Skeletal muscle tissue (tissue), 5 donors: ENCODE results near the gene TIMM23. TPM values are rescaled to one million over a fixed set of nuclear protein-coding genes. Genes with fewer than 3 reads are reported as not detected.
"Not testable (repeated sequence)": the region's sequence is repeated elsewhere in the genome, so short reads cannot be mapped to it uniquely, and the experiment has no call there.

Source experiments
- H3K27ac ChIP-seq: one replicate; pipeline ENCODE4 v1.7.0; 2013; ENCODE audit warnings: mild to moderate bottlenecking, low read depth, low read length, inconsistent platforms
- H3K27me3 ChIP-seq, 3 donors: one replicate each; pipeline ENCODE4 v1.7.0; 2013; ENCODE audit warnings: low read length in 3 of 3; ENCODE audit not compliant: control insufficient read depth in 3 of 3, insufficient read depth in 3 of 3
- H3K36me3 ChIP-seq, 3 donors: one replicate each; pipeline ENCODE4 v1.7.0; 2013; ENCODE audit warnings: low read length in 3 of 3; ENCODE audit not compliant: control insufficient read depth in 3 of 3, insufficient read depth in 3 of 3
- H3K4me1 ChIP-seq, 3 donors: one replicate each; pipeline ENCODE4 v1.7.0; 2013; ENCODE audit warnings: low read length in 3 of 3, mild to moderate bottlenecking in 3 of 3; ENCODE audit not compliant: control insufficient read depth in 3 of 3, insufficient read depth in 3 of 3
- H3K4me3 ChIP-seq, 3 donors: one replicate each; pipeline ENCODE4 v1.7.0; 2013; ENCODE audit warnings: low read length in 3 of 3
- H3K9ac ChIP-seq, 3 donors: one replicate each; pipeline ENCODE4 v1.7.0; 2013; ENCODE audit warnings: low read length in 3 of 3, mild to moderate bottlenecking in 3 of 3, moderate library complexity in 2 of 3, low read depth in 1 of 3
- H3K9me3 ChIP-seq, 3 donors: one replicate each; pipeline ENCODE4 v1.7.0; 2013; ENCODE audit warnings: low read length in 3 of 3; ENCODE audit not compliant: control insufficient read depth in 3 of 3
- small RNA-seq: library from RNA; depleted of rRNA; stranded (forward); fragments of <200 nt; gene quantifications from one replicate; pipeline ENCODE3, GENCODE V24; 2014
- total RNA-seq: library from RNA; depleted of rRNA; stranded (reverse); fragments of >200 nt; gene quantifications from one replicate; pipeline ENCODE4 v1.2.3, GENCODE V29; 2014
- donor health status: Osteomylitis.

The TIMM23 gene
- total RNA-seq, 1 donor from 2014 or later = 61.6 TPM

DNA sequence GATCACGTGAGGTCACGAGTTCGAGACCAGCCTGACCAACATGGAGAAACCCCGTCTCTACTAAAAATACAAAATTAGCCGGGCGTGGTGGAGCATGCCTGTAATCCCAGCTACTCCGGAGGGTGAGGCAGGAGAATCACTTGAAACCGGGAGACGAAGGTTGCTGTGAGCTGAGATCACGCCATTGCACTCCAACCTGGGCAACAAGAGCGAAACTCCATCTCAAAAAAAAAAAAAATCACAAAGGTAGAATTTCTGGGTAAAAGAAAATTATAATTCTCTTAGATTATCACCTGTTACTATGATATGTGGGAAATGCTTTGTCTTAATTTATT lies 77.2 kb downstream of the TIMM23 start:
- H3K9ac ChIP-seq, H3K4me1 ChIP-seq, H3K9me3 ChIP-seq, H3K27ac ChIP-seq, H3K4me3 ChIP-seq, H3K36me3 ChIP-seq: not testable (repeated sequence)
- peaks cover 7 to 18% (median 14%) of the 10 kb centered on the region in 3 donors for H3K27me3 ChIP-seq

DNA sequence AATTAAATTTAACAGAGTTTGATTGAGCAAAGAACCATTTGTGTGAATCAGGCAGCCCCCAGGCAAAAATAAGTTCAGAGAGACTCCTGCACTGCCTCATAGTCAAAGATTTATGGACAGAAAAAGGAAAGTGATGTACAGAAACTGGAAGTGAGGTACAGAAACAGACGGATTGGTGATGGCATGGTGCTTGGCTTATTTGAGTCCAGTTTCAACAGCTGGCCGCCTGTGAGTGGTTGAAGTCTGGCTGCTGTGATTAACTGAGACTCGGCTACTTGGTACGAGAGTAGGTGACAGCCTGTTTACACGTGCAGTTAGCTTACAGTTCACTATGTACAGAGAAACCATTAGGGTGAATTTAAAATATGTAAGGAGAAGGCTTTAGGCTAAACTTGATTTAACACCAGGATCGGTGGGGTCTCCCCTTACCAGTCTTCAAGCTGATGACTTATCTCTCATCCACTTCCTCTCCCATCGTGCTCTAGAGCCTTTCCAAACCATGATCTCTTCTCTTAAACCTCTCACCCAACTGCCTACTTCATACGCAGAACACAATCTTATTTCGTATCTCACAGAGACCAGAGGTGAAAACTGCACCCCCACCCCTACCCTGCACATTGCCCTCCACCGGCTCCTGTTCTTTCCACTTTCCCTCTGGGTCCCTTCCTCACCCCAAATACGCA lies 78.8 kb downstream of the TIMM23 start:
- Histone ChIP-seq H3K4me3 (no peak overlapping the region), H3K27ac (no peak overlapping the region), H3K4me1 (no peaks in the 10 kb centered on the region), H3K36me3 (no peaks in the 10 kb centered on the region), H3K27me3 (peaks cover 7 to 18% (median 14%) of the 10 kb centered on the region in 3 donors), H3K9ac (no peak overlapping the region), H3K9me3 (no peaks in the 10 kb centered on the region)

- Histone ChIP-seq H3K27ac (no peak overlapping the region), H3K9ac (no peak overlapping the region), H3K9me3 (no peaks in the 10 kb centered on the region), H3K36me3 (no peaks in the 10 kb centered on the region), H3K4me1 (no peaks in the 10 kb centered on the region), H3K4me3 (no peak overlapping the region), H3K27me3 (peaks cover 7 to 18% (median 14%) of the 10 kb centered on the region in 3 donors)
Observed at GRCh38 chr10:46052057-46052790, 79.9 kb downstream of the TIMM23 start.

DNA sequence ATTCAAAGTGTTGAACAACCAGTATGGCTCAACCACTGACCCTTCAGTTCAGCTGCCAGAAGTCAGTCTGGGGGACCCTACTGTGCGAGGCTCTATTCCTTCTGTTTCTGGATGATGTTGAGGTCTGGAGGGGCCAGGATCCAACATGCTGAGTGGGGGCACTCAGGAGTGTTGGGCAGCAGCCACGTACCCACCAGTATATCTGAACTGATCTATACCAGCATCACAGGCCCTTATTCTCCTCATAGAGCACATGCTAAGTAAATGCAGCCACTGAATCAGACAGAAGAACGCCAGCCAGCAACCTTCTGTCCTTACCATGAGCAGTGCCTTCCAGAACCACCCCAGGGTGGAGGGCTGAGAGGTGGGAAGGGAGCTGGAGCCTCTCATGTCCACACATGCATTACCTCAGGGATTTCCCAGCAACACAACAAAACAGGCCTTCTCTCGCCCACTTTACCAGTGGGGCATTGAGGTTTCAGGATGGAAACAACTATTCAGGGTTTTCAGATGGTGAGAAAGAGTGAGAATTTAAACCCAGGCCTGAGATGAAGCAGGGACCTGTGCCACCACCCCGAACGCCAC lies 80.6 kb downstream of the TIMM23 start:
- no peaks in the 10 kb centered on the region for H3K36me3 ChIP-seq
- no peak overlapping the region for H3K4me3 ChIP-seq
- no peaks in the 10 kb centered on the region for H3K9me3 ChIP-seq
- H3K27ac ChIP-seq = no peak overlapping the region
- H3K27me3 ChIP-seq = peaks cover 3 to 16% (median 11%) of the 10 kb centered on the region in 3 donors
- no peak overlapping the region for H3K9ac ChIP-seq
- H3K4me1 ChIP-seq = no peaks in the 10 kb centered on the region

Small RNAs within 50 kb of the gene (small RNA-seq; reads per million reads assigned to genes)
- not detected for gene SNORA74C-1

Other genes starting within 250 kb of the TIMM23 start
- gene WASHC2C, start 245.2 kb upstream of the TIMM23 start, total RNA-seq = 16.2 TPM
- 14.6 TPM for gene AGAP4, start 125.0 kb upstream of the TIMM23 start, total RNA-seq
- gene NCOA4, start 58.1 kb downstream of the TIMM23 start, total RNA-seq = 338 TPM
- not detected for gene MSMB, start 73.8 kb downstream of the TIMM23 start, total RNA-seq